GM12878 (cell line): ENCODE data around the gene LTB4R. TPM values are rescaled to one million over a fixed set of nuclear protein-coding genes. Genes with fewer than 3 reads are reported as not detected.

Source experiments
- ATF7 ChIP-seq: fragments of 450-650 bp; IDR thresholded peaks from 2 replicates; pipeline ENCODE4 v1.6.1; 2016; ENCODE audit warnings: low read depth, mild to moderate bottlenecking
- CBFB ChIP-seq: IDR thresholded peaks from 2 replicates; pipeline ENCODE4 v1.6.1; 2016; ENCODE audit warnings: antibody characterized with exemption, low read depth
- LARP7 ChIP-seq: fragments of 450-650 bp; IDR thresholded peaks from 2 replicates; pipeline ENCODE4 v1.6.1; 2017; ENCODE audit warnings: mild to moderate bottlenecking
- MLLT1 ChIP-seq: fragments of 450-650 bp; IDR thresholded peaks from 2 replicates; pipeline ENCODE4 v1.6.1; 2016; ENCODE audit warnings: mild to moderate bottlenecking
- PML ChIP-seq: IDR thresholded peaks from 2 replicates; pipeline ENCODE4 v1.6.1; 2012; ENCODE audit warnings: low read length, inconsistent platforms
- RAD21 ChIP-seq: IDR thresholded peaks from 2 replicates; pipeline ENCODE4 v1.6.1; 2011; ENCODE audit warnings: mild to moderate bottlenecking, low read depth, low read length, moderate library complexity; ENCODE audit not compliant: insufficient read depth
- STAT1 ChIP-seq: fragments of 450-650 bp; conservative IDR thresholded peaks from 2 replicates; pipeline ENCODE4 v1.6.1; 2014; ENCODE audit warnings: antibody characterized with exemption, mild to moderate bottlenecking
- ZNF207 ChIP-seq: fragments of 450-650 bp; IDR thresholded peaks from 2 replicates; pipeline ENCODE4 v1.6.1; 2014; ENCODE audit warnings: antibody characterized with exemption, mild to moderate bottlenecking, borderline replicate concordance
- ZNF384 ChIP-seq: IDR thresholded peaks from 2 replicates; pipeline ENCODE4 v1.6.1; 2012; ENCODE audit warnings: low read depth, mild to moderate bottlenecking, low read length, improper control_type of control experiment, borderline replicate concordance
- polyA plus RNA-seq, 11 experiments: library from polyadenylated mRNA; depleted of rRNA in 4 of 11; unstranded in 6 of 11; stranded (reverse) in 5 of 11; fragments of >200 nt; fragmentation: Nextera tagmentation in 4 of 11; fragmentation: Illumina TruSeq in 1 of 11; extraction: Ambion mirVana in 4 of 11; extraction: Trizol in 1 of 11; gene quantifications; 1 replicate in 1 of 11; 2 replicates in 10 of 11; pipeline versions ENCODE4 v1.2.1 to v1.2.3, GENCODE V29; 2011 to 2016; ENCODE audit warnings: inconsistent platforms in 2 of 11, missing spikeins in 2 of 11, low read depth in 1 of 11
- total RNA-seq, 4 experiments: library from RNA; depleted of rRNA in 3 of 4; stranded (reverse); fragments of >200 nt in 3 of 4; fragmentation: Illumina TruSeq in 1 of 4; extraction: Trizol in 1 of 4; gene quantifications; 2 replicates each; pipeline versions ENCODE4 v1.2.1 to v1.2.3, GENCODE V29; 2013 to 2021

Gene LTB4R
- total and polyA plus RNA-seq, 10 of the 15 experiments (the other 5 are each of a cell fraction or from before 2014, with no cell fraction given), result 1.2 to 14.0 (median 4.0) TPM

- peak; percentile 79; the same call in 1 of the 2 replicates for TF ChIP-seq MLLT1
- no peak for TF ChIP-seq STAT1
- TF ChIP-seq PML, result no peak
- TF ChIP-seq LARP7, result 0 out of 2 replicates have a peak, but pooled peaks have one; percentile 22
- peak; percentile 55; the same call in 1 of the 2 replicates for TF ChIP-seq CBFB
- TF ChIP-seq ATF7, result peak; percentile 44
- TF ChIP-seq ZNF207, result no peak
- peak; percentile 95 for TF ChIP-seq ZNF384
- peak; percentile 73 for TF ChIP-seq RAD21
Observed at GRCh38 chr14:24332268-24332993, 21.1 kb downstream of the LTB4R start (continued).
